ENCODE data around the gene TMEM163. TPM values are rescaled to one million over a fixed set of nuclear protein-coding genes. Genes with fewer than 3 reads are reported as not detected.
A peak's percentile ranks its signal among the peaks of the same experiment; 100 is the strongest.

TMEM163 gene
- total RNA-seq, 1 donor: not detected

GRCh38 chr2:134707330-134707676 is 11.5 kb downstream of the TMEM163 start:
- Histone ChIP-seq H2AFZ (ENCODE audit: low read length) (peak overlapping the region; percentile 78), H3K9me3 (ENCODE audit: low read depth, low read length) (no peaks in the 10 kb centered on the region), H3K36me3 (ENCODE audit: insufficient read depth, low read length) (no peaks in the 10 kb centered on the region), H4K20me1 (ENCODE audit: insufficient read depth, low read length) (no peaks in the 10 kb centered on the region), H3K4me3 (ENCODE audit: insufficient read depth, low read length) (no peak overlapping the region), H3K79me2 (ENCODE audit: insufficient read depth, low read length) (no peaks in the 10 kb centered on the region), H3K27me3 (ENCODE audit: insufficient read depth, low read length) (peaks cover 2% of the 10 kb centered on the region), H3K4me1 (ENCODE audit: insufficient read depth, low read length) (no peaks in the 10 kb centered on the region), H3K4me2 (ENCODE audit: insufficient read depth, low read length) (no peak overlapping the region), H3K27ac (ENCODE audit: low read depth, low read length) (no peak overlapping the region)
- TF ChIP-seq CTCF (IDR thresholded peaks at IDR 0.05; ENCODE audit: extremely low read depth, low read depth, low read length): no peak
- no peak for DNase-seq (ENCODE audit: insufficient read length, low spot score, missing footprints)

- DNase-seq (ENCODE audit: insufficient read length, low spot score, missing footprints): no peak
- Histone ChIP-seq H3K79me2 (ENCODE audit: insufficient read depth, low read length) (no peaks in the 10 kb centered on the region), H3K4me1 (ENCODE audit: insufficient read depth, low read length) (no peaks in the 10 kb centered on the region), H3K27me3 (ENCODE audit: insufficient read depth, low read length) (peaks cover 2% of the 10 kb centered on the region), H3K4me3 (ENCODE audit: insufficient read depth, low read length) (peak overlapping the region; percentile 47), H2AFZ (ENCODE audit: low read length) (peak overlapping the region; percentile 78), H3K36me3 (ENCODE audit: insufficient read depth, low read length) (no peaks in the 10 kb centered on the region), H4K20me1 (ENCODE audit: insufficient read depth, low read length) (no peaks in the 10 kb centered on the region), H3K9me3 (ENCODE audit: low read depth, low read length) (no peaks in the 10 kb centered on the region), H3K4me2 (ENCODE audit: insufficient read depth, low read length) (peak overlapping the region; percentile 60), H3K27ac (ENCODE audit: low read depth, low read length) (no peak overlapping the region)
- no peak for TF ChIP-seq CTCF (IDR thresholded peaks at IDR 0.05; ENCODE audit: extremely low read depth, low read depth, low read length)
Measured at GRCh38 chr2:134706587-134707329, 12.0 kb downstream of the TMEM163 start.

- Histone ChIP-seq H3K4me3 (ENCODE audit: insufficient read depth, low read length) (no peak overlapping the region), H3K27me3 (ENCODE audit: insufficient read depth, low read length) (peaks cover 2% of the 10 kb centered on the region), H3K4me2 (ENCODE audit: insufficient read depth, low read length) (no peak overlapping the region), H3K79me2 (ENCODE audit: insufficient read depth, low read length) (no peaks in the 10 kb centered on the region), H3K36me3 (ENCODE audit: insufficient read depth, low read length) (no peaks in the 10 kb centered on the region), H3K27ac (ENCODE audit: low read depth, low read length) (no peak overlapping the region), H2AFZ (ENCODE audit: low read length) (no peak overlapping the region), H3K9me3 (ENCODE audit: low read depth, low read length) (no peaks in the 10 kb centered on the region), H4K20me1 (ENCODE audit: insufficient read depth, low read length) (no peaks in the 10 kb centered on the region), H3K4me1 (ENCODE audit: insufficient read depth, low read length) (no peaks in the 10 kb centered on the region)
- TF ChIP-seq CTCF (IDR thresholded peaks at IDR 0.05; ENCODE audit: extremely low read depth, low read depth, low read length): no peak
- DNase-seq (ENCODE audit: insufficient read length, low spot score, missing footprints): no peak
Measured at GRCh38 chr2:134705861-134706586, 12.8 kb downstream of the TMEM163 start.

GRCh38 chr2:134704173-134704572 is 14.6 kb downstream of the TMEM163 start:
- no peaks in the 10 kb centered on the region for H3K36me3 ChIP-seq (ENCODE audit: insufficient read depth, low read length)
- H3K4me3 ChIP-seq (ENCODE audit: insufficient read depth, low read length): no peak overlapping the region
- no peaks in the 10 kb centered on the region for H3K4me1 ChIP-seq (ENCODE audit: insufficient read depth, low read length)
- no peak overlapping the region for H2AFZ ChIP-seq (ENCODE audit: low read length)
- no peak for TF ChIP-seq CTCF (IDR thresholded peaks at IDR 0.05; ENCODE audit: extremely low read depth, low read depth, low read length)
- H3K4me2 ChIP-seq (ENCODE audit: insufficient read depth, low read length): no peak overlapping the region
- peaks cover 1% of the 10 kb centered on the region for H3K27me3 ChIP-seq (ENCODE audit: insufficient read depth, low read length)
- no peaks in the 10 kb centered on the region for H3K9me3 ChIP-seq (ENCODE audit: low read depth, low read length)
- DNase-seq (ENCODE audit: insufficient read length, low spot score, missing footprints): no peak
- H3K79me2 ChIP-seq (ENCODE audit: insufficient read depth, low read length): no peaks in the 10 kb centered on the region
- no peak overlapping the region for H3K27ac ChIP-seq (ENCODE audit: low read depth, low read length)
- no peaks in the 10 kb centered on the region for H4K20me1 ChIP-seq (ENCODE audit: insufficient read depth, low read length)

All from osteoblast (primary cell).